Measurements from ENCODE around the gene SCD5.

DNA sequence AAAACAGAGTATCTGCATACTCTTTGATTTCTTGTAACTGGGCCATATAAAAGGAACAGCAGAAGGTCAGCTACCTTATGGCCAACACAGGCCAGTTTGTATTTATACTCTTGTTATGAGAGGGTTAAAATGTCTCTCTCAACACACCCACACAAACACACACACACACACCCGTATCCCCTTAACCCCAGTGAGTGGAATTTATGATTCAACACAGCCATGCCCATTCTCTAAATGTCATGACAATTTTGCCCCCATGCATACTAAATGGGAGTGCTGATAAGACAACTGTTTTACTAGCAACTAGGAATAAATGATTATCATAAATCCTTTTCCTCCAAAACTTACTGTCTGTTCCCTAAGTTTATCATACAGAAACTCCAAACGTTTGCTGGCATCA, 22.1 kb upstream of the SCD5 start:
- TF ChIP-seq, protein P1, sequence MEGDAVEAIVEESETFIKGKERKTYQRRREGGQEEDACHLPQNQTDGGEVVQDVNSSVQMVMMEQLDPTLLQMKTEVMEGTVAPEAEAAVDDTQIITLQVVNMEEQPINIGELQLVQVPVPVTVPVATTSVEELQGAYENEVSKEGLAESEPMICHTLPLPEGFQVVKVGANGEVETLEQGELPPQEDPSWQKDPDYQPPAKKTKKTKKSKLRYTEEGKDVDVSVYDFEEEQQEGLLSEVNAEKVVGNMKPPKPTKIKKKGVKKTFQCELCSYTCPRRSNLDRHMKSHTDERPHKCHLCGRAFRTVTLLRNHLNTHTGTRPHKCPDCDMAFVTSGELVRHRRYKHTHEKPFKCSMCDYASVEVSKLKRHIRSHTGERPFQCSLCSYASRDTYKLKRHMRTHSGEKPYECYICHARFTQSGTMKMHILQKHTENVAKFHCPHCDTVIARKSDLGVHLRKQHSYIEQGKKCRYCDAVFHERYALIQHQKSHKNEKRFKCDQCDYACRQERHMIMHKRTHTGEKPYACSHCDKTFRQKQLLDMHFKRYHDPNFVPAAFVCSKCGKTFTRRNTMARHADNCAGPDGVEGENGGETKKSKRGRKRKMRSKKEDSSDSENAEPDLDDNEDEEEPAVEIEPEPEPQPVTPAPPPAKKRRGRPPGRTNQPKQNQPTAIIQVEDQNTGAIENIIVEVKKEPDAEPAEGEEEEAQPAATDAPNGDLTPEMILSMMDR (conservative IDR thresholded peaks at IDR 0.05 in 1 of 2, IDR thresholded peaks at IDR 0.05 in 1 of 2; ENCODE audit: extremely low read depth in 1 of 2, insufficient read depth in 1 of 2, low read depth in 1 of 2, low read length in 2 of 2) = no peak
- no peak for TF ChIP-seq EZH2 (IDR thresholded peaks at IDR 0.05; ENCODE audit: borderline replicate concordance, low read length)
